ENCODE results near the gene TSACC.
"Not testable (repeated sequence)": the region's sequence is repeated elsewhere in the genome, so short reads cannot be mapped to it uniquely, and the experiment has no call there.

Gene TSACC

DNA sequence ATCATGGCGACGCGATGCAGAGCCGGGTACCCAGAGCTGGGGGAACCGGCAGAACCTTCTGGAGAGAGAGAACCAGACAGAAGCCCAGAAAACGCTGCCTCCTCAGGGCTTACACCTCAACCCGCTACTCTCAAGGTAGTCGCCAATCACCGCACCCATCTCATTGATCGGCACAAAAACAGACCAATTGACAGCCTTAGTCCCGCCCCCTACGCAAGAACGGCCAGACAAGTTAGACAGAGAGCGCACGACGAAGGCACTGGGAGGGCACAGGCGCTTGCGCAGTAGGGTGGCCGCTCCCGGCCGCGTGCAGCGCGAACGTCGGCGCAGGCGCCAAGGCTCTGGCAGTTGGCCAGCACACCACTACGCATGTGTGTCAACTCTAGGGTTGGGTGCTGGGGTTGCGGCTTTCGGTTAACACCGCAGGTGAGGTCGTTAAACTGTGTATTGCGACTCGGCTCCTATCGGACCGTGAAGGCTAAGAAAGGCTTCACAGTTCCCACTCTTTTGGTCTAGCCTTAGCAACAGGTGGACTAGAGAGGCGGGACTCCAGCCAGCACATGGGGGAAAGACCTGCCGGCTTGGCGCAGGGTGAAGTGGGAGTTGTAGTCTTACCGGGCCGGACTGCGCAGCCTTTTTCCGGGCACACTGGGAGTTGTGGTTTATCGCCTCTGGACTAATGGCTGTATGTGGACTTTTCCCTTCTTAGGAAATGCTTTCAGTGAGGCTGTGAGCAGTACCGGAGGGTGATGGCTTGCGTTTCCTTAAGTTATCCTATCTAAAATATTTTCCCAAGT lies at the start of gene TSACC, which contains the start of gene CCT3:
TSS of gene TSACC (plus strand) at position 347 of the 797 bp plus-strand sequence. CDS start 1,232 bp downstream, outside the sequence.
TSS of gene CCT3 (minus strand) at position 113 of the 797 bp plus-strand sequence. CDS start at position 5, 108 bp downstream.
- peak; percentile 98 to 99 (median 98) for DNase-seq (ENCODE audit: low read depth in 3 of 3)

DNA sequence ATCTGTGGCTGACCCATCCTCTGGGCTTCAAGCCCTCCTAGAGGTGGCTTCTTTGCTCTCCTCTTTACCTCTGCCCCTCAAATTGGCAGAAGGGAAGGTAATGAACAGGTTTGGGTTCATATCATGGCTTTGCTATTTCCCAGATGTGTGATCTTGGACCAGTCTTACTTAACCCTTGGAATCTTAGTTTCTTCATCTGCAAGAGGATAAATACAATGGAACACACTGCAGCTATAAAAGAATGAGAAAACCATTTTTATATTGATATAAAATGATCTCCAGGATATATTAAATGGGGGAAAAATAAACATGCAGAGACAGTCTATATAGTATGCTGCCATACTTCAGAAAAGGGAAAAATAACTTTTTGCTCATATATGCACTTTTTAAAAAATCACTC lies 48.5 kb upstream of the TSACC start:
- DNase-seq (ENCODE audit: low read depth in 3 of 3): no peak

DNA sequence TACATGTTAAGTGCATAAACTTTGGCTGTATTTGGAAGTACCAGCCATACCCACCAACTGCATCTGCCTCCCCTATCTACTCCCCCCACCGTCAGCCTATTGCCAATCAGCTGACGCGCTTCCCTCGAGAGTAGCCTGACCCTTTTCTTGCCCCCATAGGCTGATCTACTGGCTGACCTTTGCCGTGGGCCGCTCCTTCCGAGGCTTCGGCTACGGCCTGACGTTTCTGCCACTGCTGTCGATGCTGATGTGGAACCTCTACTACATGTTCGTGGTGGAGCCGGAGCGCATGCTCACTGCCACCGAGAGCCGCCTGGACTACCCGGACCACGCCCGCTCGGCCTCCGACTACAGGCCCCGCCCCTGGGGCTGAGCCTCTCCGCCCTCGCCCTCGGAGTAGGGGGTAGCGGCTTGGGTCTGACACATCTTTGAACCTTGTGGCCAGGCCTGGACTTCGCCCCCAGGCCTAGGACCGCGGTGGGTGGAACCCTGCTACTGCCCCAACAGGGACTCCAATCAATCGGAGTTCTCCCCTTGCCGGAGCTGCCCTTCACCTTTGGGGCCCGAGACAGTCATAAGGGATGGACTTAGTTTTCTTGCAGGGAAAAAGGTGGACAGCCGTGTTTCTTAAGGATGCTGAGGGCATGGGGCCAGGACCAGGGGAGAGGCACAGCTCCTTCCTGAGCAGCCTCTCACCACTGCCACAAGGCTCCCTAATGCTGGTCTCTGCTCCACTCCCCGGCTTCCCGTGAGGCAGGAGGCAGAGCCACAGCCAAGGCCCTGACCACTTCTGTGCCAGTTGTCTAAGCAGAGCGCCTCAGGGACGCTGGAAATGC lies 46.9 kb upstream of the TSACC start:
- DNase-seq (ENCODE audit: low read depth in 3 of 3): peak in 1 of 3 experiments; percentile 13

DNA sequence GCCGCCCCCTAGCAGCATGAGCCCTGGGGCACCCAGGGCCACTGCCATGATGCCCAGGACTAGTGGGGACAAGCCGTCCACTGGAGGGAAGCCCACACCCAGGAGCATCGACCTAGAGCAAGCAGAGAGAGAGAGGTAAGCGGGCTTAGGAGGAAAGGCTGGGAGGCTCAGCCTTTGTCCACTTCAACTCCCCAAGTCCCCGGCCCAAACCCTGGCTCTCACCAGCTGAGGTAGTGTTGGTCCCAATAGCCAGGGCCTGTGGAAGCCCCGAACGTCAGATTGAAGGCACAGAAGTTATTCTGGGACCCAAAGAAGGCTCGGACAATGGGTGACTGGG lies 45.3 kb upstream of the TSACC start:
- DNase-seq (ENCODE audit: low read depth in 3 of 3): no peak

DNA sequence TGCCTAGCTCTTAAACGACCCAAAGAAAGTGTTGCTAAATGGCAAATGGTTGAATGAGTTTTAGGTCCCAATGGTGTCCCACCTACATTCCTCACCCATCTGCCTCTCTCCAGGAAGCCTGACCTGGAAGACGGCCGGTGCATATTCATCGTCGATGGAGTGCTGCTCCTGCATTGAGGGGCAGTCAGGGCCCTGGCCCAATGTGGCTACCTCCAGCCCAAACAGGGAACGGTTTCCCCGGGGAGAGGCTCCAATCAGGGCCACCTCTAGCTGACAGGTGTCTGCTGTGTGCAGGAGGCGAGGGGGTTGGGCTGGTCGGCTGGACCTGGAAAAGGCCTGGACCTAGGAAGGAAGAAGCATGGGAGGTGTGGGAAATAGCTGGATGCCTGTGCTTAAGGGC lies 44.4 kb upstream of the TSACC start:
- DNase-seq (ENCODE audit: low read depth in 3 of 3): no peak

DNA sequence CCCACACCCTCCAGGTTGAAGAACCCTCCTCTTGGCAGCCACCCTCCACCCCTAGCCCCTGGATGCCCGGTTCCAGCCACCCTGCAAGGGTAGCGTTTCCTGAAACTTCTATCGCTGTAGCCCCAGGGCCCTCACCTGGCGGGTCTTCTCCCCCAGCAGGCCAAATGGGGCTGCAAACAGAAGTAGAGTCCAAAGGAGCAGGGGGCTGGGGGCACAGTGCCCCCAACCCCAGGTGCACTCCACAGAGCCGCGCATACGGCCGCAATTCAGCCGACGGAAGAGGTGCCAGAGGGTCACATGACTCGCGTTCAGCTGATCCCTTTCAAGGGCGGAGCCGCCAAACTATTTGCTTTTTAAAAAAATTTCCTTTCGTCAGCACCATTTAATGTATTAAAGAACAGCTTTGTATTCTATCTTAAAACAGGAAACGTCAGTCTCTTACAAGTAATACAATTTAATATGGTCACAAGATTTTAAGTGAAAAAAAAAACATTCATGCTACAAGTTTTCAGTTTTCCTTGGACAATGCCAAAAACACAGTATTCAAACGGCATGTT lies 42.9 kb upstream of the TSACC start, which contains the start of gene GLMP:
TSS of gene GLMP (minus strand) at position 289 of the 557 bp plus-strand sequence. CDS start at position 255, 34 bp downstream.
- peak; percentile 17 to 47 (median 31) for DNase-seq (ENCODE audit: low read depth in 3 of 3)

DNA sequence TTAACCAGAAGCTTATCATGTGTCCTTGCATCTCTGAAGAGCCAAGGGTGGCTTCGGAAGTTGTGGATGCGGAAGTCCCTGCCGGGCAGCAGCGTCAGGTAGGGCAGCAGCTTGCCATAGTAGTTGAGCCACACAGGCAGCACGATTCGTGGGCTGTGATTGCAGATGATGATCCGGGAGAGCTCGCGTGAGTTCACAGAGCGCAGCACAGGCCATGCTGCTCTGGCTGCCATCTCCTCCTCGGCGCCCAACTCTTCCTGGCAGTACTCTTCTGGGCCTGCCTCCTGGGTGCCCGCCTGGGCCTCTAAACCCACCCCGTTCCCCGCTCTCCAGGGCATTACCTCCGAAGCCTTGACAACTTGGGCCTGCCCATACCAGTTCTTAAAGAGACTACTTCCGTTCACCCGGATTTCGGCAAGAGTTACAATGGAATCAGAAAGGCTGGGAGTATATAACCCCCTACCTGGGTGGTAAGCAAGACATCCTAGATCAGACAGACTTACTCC lies 39.4 kb upstream of the TSACC start, which contains the start of gene VHLL:
TSS of gene VHLL (minus strand) at position 456 of the 506 bp plus-strand sequence. CDS start at position 338, 118 bp downstream.
- DNase-seq (ENCODE audit: low read depth in 3 of 3): no peak

DNA sequence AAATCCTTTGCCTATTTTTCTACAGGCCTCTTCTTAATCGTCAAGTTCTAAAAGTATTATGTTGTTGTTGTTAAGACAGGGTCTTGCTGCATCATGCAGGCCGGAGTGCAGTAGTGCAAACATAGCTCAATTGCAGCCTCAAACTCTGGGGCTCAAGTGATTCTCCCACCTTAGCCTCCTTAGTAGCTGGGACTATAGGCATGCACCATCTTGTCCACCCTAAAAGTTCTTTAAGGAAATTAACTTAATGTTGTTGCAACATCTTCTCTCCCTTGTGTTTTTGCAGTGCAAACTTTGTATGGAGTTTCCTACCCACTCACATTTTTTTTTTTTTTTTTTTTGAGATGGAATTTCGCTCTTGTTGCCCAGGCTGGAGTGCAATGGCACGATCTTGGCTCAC lies 35.1 kb upstream of the TSACC start:
- DNase-seq (ENCODE audit: low read depth in 3 of 3): no peak

DNA sequence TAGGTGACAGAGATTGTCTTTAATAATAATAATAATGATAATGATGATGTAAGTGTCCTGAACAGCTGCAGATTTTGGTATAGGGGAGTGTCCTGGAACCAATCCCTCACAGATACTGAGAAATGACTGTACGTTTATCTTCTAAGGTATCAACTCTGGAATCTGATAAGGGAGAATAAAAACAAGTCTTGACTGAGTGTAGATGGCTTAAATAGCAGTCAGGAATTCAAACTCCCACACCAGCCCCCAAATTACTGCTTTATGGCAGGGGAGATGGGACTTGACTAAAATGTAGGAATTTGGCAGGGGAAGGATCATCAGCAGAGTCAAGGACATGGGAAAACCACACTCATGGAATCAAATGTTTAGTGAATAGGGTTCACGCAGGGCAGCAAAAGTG lies 33.1 kb upstream of the TSACC start:
- DNase-seq (ENCODE audit: low read depth in 3 of 3): no peak

DNA sequence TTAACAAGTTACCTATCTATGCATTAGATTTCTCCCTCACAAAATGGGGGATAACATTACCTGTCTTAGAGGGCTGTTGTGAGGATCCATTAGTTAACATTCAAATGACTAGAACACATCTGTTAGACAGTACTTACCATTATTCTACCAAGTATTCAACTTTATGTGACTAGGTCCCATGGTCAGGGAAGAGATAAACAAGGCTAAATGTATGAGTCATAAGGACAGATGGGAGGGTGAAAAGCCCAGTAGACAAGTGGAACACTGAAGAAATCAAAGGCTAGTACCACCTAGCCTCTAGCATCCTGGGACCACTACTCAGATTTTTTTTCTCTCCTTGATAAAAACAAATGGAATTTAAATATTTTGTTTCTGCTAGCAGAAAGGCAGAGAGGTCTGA lies 30.2 kb upstream of the TSACC start:
- no peak for DNase-seq (ENCODE audit: low read depth in 3 of 3)

DNA sequence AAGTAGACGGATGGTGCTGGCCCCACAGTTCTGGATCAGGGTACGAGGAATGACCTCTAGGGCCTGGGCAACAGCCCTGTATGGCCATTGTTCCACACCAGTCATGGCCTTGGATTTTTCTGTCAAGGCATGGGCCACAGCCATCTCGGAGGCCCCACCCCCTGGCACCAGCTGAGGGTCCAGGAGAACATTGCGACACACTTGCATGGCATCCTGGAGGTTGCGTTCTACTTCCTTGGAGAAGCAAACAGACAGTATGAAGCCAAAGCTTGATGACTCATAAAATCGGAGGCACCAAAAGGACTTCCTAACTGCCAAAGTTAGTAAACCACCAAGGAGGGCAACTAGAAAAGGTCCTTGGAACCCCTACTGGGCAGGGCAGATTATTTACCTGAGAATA lies 27.4 kb upstream of the TSACC start:
- no peak for DNase-seq (ENCODE audit: low read depth in 3 of 3)

DNA sequence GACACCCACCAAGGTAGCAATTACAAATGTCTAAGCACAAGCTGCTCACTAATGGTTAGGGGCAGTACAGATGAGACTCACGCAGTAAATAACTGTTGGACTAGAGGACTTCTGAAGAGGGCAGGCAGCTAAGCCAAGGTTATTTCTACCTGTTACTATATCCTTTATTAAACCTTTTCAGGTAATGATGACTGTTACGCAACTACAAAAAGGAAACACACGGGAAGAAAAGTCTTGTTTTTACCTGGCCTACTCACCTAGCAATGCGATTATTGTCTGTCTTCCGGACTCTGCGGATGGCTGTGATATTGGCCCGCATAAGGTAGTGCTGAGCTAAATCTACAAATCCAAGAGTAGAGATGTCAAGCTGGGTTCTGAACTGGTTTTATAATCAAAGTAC lies 21.4 kb upstream of the TSACC start:
- no peak for DNase-seq (ENCODE audit: low read depth in 3 of 3)

DNA sequence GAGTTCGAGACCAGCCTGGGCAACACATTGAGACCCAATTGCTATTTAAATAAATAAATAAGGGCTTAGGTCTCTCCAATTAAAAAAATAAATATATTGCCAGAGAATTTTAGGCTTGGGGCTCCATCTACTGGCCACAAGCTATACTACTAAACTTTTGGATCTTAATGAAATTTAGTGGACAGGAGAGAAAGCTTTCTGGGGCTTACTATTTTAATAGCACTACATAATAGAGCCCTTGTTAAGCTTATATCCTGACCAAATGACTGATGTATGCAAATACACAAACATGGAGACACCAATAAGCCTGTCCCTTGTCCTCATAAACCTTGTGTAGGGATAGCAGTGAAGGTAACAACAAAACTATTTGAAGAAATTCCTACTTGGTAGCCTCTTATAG lies 18.7 kb upstream of the TSACC start:
- DNase-seq (ENCODE audit: low read depth in 3 of 3): no peak

DNA sequence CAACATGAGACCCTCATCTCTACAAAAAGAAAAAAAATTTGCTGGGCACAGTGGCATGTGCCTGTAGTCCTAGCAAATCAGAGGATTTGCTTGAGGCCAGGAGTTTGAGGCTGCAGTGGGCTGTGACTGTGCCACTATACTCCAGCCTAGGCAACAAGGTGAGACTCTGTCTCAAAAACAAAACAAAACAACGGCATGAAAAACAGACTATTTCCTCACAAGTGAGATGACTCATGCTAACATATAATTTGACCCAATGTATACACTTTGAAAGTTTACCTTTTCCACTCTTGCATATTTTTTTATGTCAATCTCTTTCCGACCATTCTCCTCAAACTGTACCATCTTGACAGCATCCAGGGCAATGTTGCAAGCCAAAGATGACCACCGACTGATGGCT lies 17.8 kb upstream of the TSACC start:
- DNase-seq (ENCODE audit: low read depth in 3 of 3): no peak

DNA sequence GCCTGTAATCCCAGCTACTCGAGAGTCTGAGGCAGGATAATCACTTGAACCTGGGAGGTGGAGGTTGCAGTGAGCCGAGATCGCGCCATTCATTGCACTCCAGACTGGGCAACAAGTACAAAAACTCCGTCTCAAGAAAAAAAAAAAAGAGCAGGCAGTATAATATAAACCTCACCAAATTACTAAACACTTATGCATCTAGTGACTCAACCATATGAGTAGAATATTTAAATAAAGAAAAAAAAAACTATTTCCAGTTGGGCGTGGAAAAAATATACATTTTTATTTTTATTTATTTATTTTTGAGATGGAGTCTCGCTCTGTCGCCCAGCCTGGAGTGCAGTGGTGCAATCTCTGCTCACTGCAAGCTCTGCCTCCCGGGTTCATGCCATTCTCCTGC lies 15.1 kb upstream of the TSACC start:
- DNase-seq (ENCODE audit: low read depth in 3 of 3): not testable (repeated sequence)

DNA sequence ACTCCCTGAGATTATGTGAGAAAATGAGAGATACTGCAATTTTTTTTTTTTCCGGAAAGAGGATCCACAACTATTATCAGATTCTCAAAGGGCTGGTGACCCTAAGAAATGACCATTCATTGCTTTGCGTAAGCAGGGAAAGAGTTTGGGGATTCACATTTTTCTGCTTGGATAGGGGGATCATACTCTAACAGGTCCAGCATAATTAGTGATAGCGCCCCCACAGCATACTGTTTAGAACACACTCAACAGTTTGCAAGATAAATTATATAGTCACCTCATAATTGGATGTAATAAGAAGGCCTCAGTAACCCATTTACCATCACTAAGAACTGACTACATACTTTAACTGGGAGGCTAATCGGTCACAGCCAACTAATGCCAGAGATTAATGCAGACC lies 2.1 kb upstream of the TSACC start:
- DNase-seq (ENCODE audit: low read depth in 3 of 3): no peak

DNA sequence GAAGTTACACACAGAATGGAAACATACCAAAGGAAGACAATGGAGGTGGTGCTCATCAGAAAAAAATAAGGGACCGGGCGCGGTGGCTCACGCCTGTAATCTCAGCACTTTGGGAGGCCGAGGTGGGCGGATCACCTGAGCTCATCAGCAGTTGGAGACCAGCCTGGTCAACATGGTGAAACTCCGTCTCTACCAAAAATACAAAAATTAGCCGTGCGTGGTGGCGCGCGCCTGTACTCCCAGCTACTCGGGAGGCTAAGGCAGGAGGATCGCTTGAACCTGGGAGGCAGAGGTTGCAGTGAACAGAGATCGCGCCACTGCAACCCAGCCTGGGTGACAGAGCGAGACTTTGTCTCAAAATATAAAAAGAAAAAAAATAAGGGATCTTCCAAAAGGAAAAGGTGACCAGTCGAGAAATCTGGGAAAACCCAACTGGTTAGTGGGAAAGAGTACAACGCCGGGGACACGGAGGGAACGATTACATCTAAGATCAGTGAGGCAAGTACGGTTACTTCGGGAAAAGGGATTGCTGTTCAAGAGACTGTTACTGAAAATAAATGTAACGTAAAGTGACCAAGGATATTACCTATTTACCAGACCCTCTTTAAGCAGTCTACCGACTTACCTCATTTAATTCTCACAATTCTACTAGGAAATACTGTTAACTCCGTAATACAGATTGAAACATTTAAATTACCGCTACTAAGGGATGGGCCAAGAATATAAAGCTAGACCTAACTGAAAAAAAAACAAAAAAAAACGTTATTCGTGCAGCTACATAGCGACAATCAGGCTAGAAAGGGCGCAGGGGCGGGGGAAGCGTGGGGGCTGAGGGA lies 1.1 kb upstream of the TSACC start:
- peak in 1 of 3 experiments; percentile 7 for DNase-seq (ENCODE audit: low read depth in 3 of 3)

DNA sequence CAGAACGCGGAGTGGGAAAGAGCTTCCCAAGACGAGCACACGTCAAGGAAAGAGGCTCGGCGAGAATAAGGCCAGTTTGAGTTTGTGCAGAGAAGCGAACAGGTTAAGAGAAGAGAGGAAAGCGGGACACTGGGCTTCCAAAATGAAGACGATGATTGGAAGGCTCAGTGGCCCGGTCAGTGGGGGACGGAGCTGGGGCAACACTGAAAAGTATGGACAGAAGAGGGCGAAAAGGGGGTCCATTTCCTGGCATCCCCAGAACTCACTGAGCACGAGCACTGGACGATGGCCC lies 492 bp upstream of the TSACC start:
- DNase-seq (ENCODE audit: low read depth in 3 of 3): no peak

DNA sequence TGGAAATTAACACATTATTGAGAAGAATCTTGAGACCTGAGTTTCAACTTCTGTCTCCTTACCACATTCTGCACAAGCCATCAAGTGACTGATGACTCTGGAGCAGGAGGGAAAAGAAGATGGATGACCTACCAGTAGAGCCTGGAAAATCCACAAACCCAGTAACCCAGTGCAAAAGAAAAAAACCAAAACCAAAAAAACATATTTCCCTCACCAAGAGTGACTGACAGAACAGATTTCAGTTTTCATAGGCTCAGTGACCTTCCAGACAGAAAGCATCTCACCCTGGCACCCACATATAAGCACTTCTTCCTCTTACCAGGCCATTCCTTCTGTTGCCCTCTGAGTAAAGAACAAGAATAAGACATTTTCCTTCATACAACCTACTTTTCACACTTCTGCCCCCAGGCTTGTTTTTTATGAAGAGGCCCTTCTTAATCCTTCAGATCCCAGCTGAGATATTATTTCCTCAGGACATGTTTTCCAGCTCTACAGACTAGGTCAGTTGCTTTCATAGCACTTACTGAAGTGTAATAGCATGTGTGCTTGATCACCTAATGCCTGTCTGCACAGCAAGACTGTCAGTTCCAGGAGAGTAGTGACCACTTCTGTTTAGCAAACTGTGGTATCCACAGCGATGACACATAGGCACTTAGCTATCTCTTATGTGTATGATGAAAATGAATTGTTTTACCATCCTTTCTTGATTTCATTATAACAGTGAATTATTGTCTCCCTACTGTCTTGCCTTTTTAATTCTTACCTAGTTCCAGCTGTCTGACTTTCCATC lies 4.0 kb downstream of the TSACC start:
- no peak for DNase-seq (ENCODE audit: low read depth in 3 of 3)

DNA sequence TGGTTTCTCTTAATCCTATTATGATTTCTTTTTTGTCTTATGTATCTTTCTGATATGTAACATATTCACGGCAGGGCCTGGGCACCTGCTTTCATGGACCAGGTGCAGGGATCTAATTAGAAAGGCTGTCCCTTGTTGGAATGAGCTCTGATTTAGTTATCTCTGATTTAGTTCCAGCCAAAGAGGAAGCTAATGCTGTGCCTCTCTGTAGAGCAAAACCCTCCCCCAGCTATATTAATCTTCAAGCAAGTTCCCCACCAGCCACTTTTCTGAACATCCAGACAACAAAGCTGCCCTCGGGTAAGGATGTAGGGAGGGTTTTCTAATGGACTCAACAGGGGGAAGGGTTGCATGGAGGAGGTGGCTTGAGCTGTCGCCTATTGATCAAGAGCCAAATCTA lies 6.1 kb downstream of the TSACC start:
- DNase-seq (ENCODE audit: low read depth in 3 of 3): no peak

DNA sequence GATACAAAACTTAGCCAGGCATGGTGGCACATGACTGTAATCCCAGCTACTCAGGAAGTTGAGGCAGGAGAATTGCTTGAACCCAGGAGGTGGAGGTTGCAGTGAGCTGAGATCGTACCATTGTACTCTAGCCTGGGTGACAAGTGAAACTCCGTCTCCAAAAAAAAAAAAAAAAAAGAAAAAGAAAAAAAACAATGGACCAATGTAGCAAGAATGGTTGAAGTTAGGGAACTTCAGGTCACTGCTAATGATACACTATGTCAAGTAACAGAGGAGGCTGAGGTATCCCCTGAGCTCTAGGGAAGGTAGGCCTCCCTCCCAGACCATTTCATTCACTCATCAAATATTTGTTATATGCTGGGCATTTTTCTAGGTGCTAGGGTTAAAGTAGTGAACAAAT lies 7.7 kb downstream of the TSACC start:
- DNase-seq (ENCODE audit: low read depth in 3 of 3): not testable (repeated sequence)
